ENCODE results near the gene FGF14. TPM values are rescaled to one million over a fixed set of nuclear protein-coding genes. Genes with fewer than 3 reads are reported as not detected.

Gene FGF14
- total RNA-seq, 2 experiments from 2014 or later = not detected

- Mint-ChIP-seq H3K36me3 (no peaks in the 10 kb centered on the region), H3K9me3 (no peaks in the 10 kb centered on the region), H3K27ac (no peak overlapping the region), H3K4me3 (no peak overlapping the region), H3K27me3 (no peaks in the 10 kb centered on the region), H3K4me1 (ENCODE audit: low read depth) (peaks cover 9% of the 10 kb centered on the region)
- CTCF ChIA-PET = interaction anchor here (0.6 kb wide), 1 partner anchor 23 kb away, joined by 3 read pairs; no protein-coding TSS in a partner anchor
- intact Hi-C loops (cut with micrococcal nuclease) = no loop called here
- POLR2A ChIA-PET = no interaction called here
- no peak for DNase-seq
These were observed 206.0 kb downstream of the FGF14 start for GRCh38 chr13:102195566-102196462.

GRCh38 chr13:102192858-102193257 lies 209.0 kb downstream of the FGF14 start:
- H3K4me3 Mint-ChIP-seq = no peak overlapping the region
- H3K36me3 Mint-ChIP-seq = no peaks in the 10 kb centered on the region
- H3K4me1 Mint-ChIP-seq (ENCODE audit: low read depth) = peaks cover 9% of the 10 kb centered on the region
- H3K27me3 Mint-ChIP-seq = no peaks in the 10 kb centered on the region
- no peaks in the 10 kb centered on the region for H3K9me3 Mint-ChIP-seq
- intact Hi-C loops (cut with micrococcal nuclease) = no loop called here
- CTCF ChIA-PET = no interaction called here
- no peak for DNase-seq
- no peak overlapping the region for H3K27ac Mint-ChIP-seq
- POLR2A ChIA-PET = no interaction called here

GRCh38 chr13:102191951-102192502 lies 209.8 kb downstream of the FGF14 start:
- intact Hi-C loops (cut with micrococcal nuclease) = no loop called here
- POLR2A ChIA-PET = no interaction called here
- H3K27ac Mint-ChIP-seq = no peak overlapping the region
- H3K36me3 Mint-ChIP-seq = no peaks in the 10 kb centered on the region
- H3K27me3 Mint-ChIP-seq = no peaks in the 10 kb centered on the region
- H3K9me3 Mint-ChIP-seq = no peaks in the 10 kb centered on the region
- peaks cover 9% of the 10 kb centered on the region for H3K4me1 Mint-ChIP-seq (ENCODE audit: low read depth)
- CTCF ChIA-PET = no interaction called here
- no peak for DNase-seq
- no peak overlapping the region for H3K4me3 Mint-ChIP-seq

GRCh38 chr13:102190930-102191329 lies 210.9 kb downstream of the FGF14 start:
- Mint-ChIP-seq H3K4me1 (ENCODE audit: low read depth) (peaks cover 9% of the 10 kb centered on the region), H3K27me3 (no peaks in the 10 kb centered on the region), H3K9me3 (no peaks in the 10 kb centered on the region), H3K36me3 (no peaks in the 10 kb centered on the region), H3K4me3 (no peak overlapping the region), H3K27ac (no peak overlapping the region)
- CTCF ChIA-PET = no interaction called here
- intact Hi-C loops (cut with micrococcal nuclease) = no loop called here
- DNase-seq = no peak
- POLR2A ChIA-PET = no interaction called here

- Mint-ChIP-seq H3K4me1 (ENCODE audit: low read depth) (peaks cover 2% of the 10 kb centered on the region), H3K27ac (no peak overlapping the region), H3K4me3 (no peak overlapping the region), H3K9me3 (no peaks in the 10 kb centered on the region), H3K36me3 (no peaks in the 10 kb centered on the region), H3K27me3 (peaks cover 4% of the 10 kb centered on the region)
- intact Hi-C loops (cut with micrococcal nuclease) = no loop called here
- ChIA-PET POLR2A (no interaction called here), CTCF (no interaction called here)
- no peak for DNase-seq
These were observed 214.5 kb downstream of the FGF14 start for GRCh38 chr13:102187313-102187712.

- ChIA-PET POLR2A (no interaction called here), CTCF (no interaction called here)
- H3K36me3 Mint-ChIP-seq = no peaks in the 10 kb centered on the region
- intact Hi-C loops (cut with micrococcal nuclease) = no loop called here
- no peak overlapping the region for H3K4me3 Mint-ChIP-seq
- H3K27me3 Mint-ChIP-seq = peaks cover 4% of the 10 kb centered on the region
- DNase-seq = no peak
- H3K27ac Mint-ChIP-seq = no peak overlapping the region
- H3K4me1 Mint-ChIP-seq (ENCODE audit: low read depth) = no peaks in the 10 kb centered on the region
- H3K9me3 Mint-ChIP-seq = no peaks in the 10 kb centered on the region
These were observed 216.4 kb downstream of the FGF14 start for GRCh38 chr13:102185375-102185984.

GRCh38 chr13:102183509-102184182 lies 218.2 kb downstream of the FGF14 start:
- no peak overlapping the region for H3K27ac Mint-ChIP-seq
- no peaks in the 10 kb centered on the region for H3K36me3 Mint-ChIP-seq
- ChIA-PET CTCF (no interaction called here), POLR2A (no interaction called here)
- DNase-seq = no peak
- no peaks in the 10 kb centered on the region for H3K9me3 Mint-ChIP-seq
- intact Hi-C loops (cut with micrococcal nuclease) = no loop called here
- no peaks in the 10 kb centered on the region for H3K4me1 Mint-ChIP-seq (ENCODE audit: low read depth)
- peaks cover 4% of the 10 kb centered on the region for H3K27me3 Mint-ChIP-seq
- H3K4me3 Mint-ChIP-seq = no peak overlapping the region

GRCh38 chr13:102182170-102182569 lies 219.7 kb downstream of the FGF14 start:
- Mint-ChIP-seq H3K4me3 (no peak overlapping the region), H3K27me3 (peaks cover 4% of the 10 kb centered on the region), H3K27ac (no peak overlapping the region), H3K4me1 (ENCODE audit: low read depth) (no peaks in the 10 kb centered on the region), H3K9me3 (no peaks in the 10 kb centered on the region), H3K36me3 (no peaks in the 10 kb centered on the region)
- no peak for DNase-seq
- CTCF ChIA-PET = no interaction called here
- POLR2A ChIA-PET = no interaction called here
- intact Hi-C loops (cut with micrococcal nuclease) = no loop called here

GRCh38 chr13:102177431-102177830 lies 224.4 kb downstream of the FGF14 start:
- intact Hi-C loops (cut with micrococcal nuclease) = no loop called here
- ChIA-PET POLR2A (no interaction called here), CTCF (no interaction called here)
- H3K27ac Mint-ChIP-seq = no peak overlapping the region
- no peaks in the 10 kb centered on the region for H3K9me3 Mint-ChIP-seq
- no peaks in the 10 kb centered on the region for H3K36me3 Mint-ChIP-seq
- no peaks in the 10 kb centered on the region for H3K4me1 Mint-ChIP-seq (ENCODE audit: low read depth)
- no peak for DNase-seq
- H3K27me3 Mint-ChIP-seq = peaks cover 2% of the 10 kb centered on the region
- no peak overlapping the region for H3K4me3 Mint-ChIP-seq

GRCh38 chr13:102176846-102177245 lies 225.0 kb downstream of the FGF14 start:
- Mint-ChIP-seq H3K36me3 (no peaks in the 10 kb centered on the region), H3K4me3 (no peak overlapping the region), H3K27ac (no peak overlapping the region), H3K27me3 (peaks cover 2% of the 10 kb centered on the region), H3K4me1 (ENCODE audit: low read depth) (no peaks in the 10 kb centered on the region), H3K9me3 (no peaks in the 10 kb centered on the region)
- intact Hi-C loops (cut with micrococcal nuclease) = no loop called here
- POLR2A ChIA-PET = no interaction called here
- DNase-seq = no peak
- CTCF ChIA-PET = no interaction called here

- POLR2A ChIA-PET = interaction anchor here (0.7 kb wide), 1 partner anchor 1803 kb away, joined by 3 read pairs; no protein-coding TSS in a partner anchor
These were observed 229.4 kb downstream of the FGF14 start for GRCh38 chr13:102172406-102172805.

GRCh38 chr13:102170305-102170704 lies 231.5 kb downstream of the FGF14 start:
- Mint-ChIP-seq H3K27me3 (peaks cover 4% of the 10 kb centered on the region), H3K9me3 (no peaks in the 10 kb centered on the region), H3K4me3 (no peak overlapping the region), H3K27ac (no peak overlapping the region), H3K4me1 (ENCODE audit: low read depth) (no peaks in the 10 kb centered on the region), H3K36me3 (no peaks in the 10 kb centered on the region)
- no peak for DNase-seq
- ChIA-PET POLR2A (no interaction called here), CTCF (no interaction called here)
- intact Hi-C loops (cut with micrococcal nuclease) = no loop called here

More at GRCh38 chr13:102172406-102172805, 229.4 kb downstream of the FGF14 start:
- no peak overlapping the region for H3K27ac Mint-ChIP-seq
- no peak overlapping the region for H3K4me3 Mint-ChIP-seq
- CTCF ChIA-PET = interaction anchor here (0.7 kb wide), 1 partner anchor 23 kb away, joined by 3 read pairs; no protein-coding TSS in a partner anchor
- no peaks in the 10 kb centered on the region for H3K9me3 Mint-ChIP-seq
- no peaks in the 10 kb centered on the region for H3K4me1 Mint-ChIP-seq (ENCODE audit: low read depth)
- no peaks in the 10 kb centered on the region for H3K36me3 Mint-ChIP-seq
- peaks cover 4% of the 10 kb centered on the region for H3K27me3 Mint-ChIP-seq
- intact Hi-C loops (cut with micrococcal nuclease) = no loop called here
- DNase-seq = no peak

Measured in activated CD4-positive, alpha-beta memory T cell treated with anti-CD3 and anti-CD28 coated beads for 36 hours (primary cell).